ENCODE data around the gene TMC3.
"Not testable (repeated sequence)": the region's sequence is repeated elsewhere in the genome, so short reads cannot be mapped to it uniquely, and the experiment has no call there.

TMC3 gene

GRCh38 chr15:81343371-81343770 is 30.6 kb downstream of the TMC3 start:
- DNase-seq: no peak

GRCh38 chr15:81341351-81341750 is 32.7 kb downstream of the TMC3 start:
- no peak for DNase-seq

- no peak for DNase-seq
Measured at GRCh38 chr15:81339851-81340250, 34.2 kb downstream of the TMC3 start.

- no peak for DNase-seq
Measured at GRCh38 chr15:81339321-81339720, 34.7 kb downstream of the TMC3 start.

- DNase-seq: no peak
Measured at GRCh38 chr15:81338170-81339007, 35.6 kb downstream of the TMC3 start.

- DNase-seq: no peak
Measured at GRCh38 chr15:81337713-81338157, 36.3 kb downstream of the TMC3 start.

- no peak for DNase-seq
Measured at GRCh38 chr15:81337241-81337640, 36.8 kb downstream of the TMC3 start.

GRCh38 chr15:81336568-81336967 is 37.4 kb downstream of the TMC3 start:
- peak; percentile 40 for DNase-seq

- no peak for DNase-seq
Measured at GRCh38 chr15:81335631-81336030, 38.4 kb downstream of the TMC3 start.

- DNase-seq: no peak
Measured at GRCh38 chr15:81334768-81335435, 39.1 kb downstream of the TMC3 start.

GRCh38 chr15:81333363-81333762 is 40.6 kb downstream of the TMC3 start:
- no peak for DNase-seq

GRCh38 chr15:81332326-81332725 is 41.7 kb downstream of the TMC3 start:
- no peak for DNase-seq

GRCh38 chr15:81331600-81331999 is 42.4 kb downstream of the TMC3 start:
- DNase-seq: no peak

GRCh38 chr15:81331141-81331540 is 42.9 kb downstream of the TMC3 start:
- DNase-seq: not testable (repeated sequence)

GRCh38 chr15:81330366-81331090 is 43.5 kb downstream of the TMC3 start:
- DNase-seq: no peak

- no peak for DNase-seq
Measured at GRCh38 chr15:81329446-81329845, 44.6 kb downstream of the TMC3 start.

- no peak for DNase-seq
Measured at GRCh38 chr15:81327516-81327915, 46.5 kb downstream of the TMC3 start.

GRCh38 chr15:81326466-81327212 is 47.4 kb downstream of the TMC3 start:
- no peak for DNase-seq

- peak; percentile 100 for DNase-seq
Measured at GRCh38 chr15:81323944-81324881, 49.8 kb downstream of the TMC3 start, which contains the start of gene STARD5. STARD5 (minus strand) TSS chr15:81324141; CDS start chr15:81324099, 42 bp downstream.

GRCh38 chr15:81323559-81323943 is 50.5 kb downstream of the TMC3 start:
- no peak for DNase-seq

- DNase-seq: no peak
Measured at GRCh38 chr15:81322676-81323253, 51.2 kb downstream of the TMC3 start.

All from stimulated activated CD4-positive, alpha-beta T cell treated with anti-CD3 and anti-CD28 coated beads, Interleukin-15, amount 100 ng/mL, for 24 hours (primary cell).